ENCODE measurements around the gene SEZ6. TPM values are rescaled to one million over a fixed set of nuclear protein-coding genes. Genes with fewer than 3 reads are reported as not detected.

The SEZ6 gene
- total RNA-seq, 1 experiment from 2014 or later, result 2.6 TPM

DNA sequence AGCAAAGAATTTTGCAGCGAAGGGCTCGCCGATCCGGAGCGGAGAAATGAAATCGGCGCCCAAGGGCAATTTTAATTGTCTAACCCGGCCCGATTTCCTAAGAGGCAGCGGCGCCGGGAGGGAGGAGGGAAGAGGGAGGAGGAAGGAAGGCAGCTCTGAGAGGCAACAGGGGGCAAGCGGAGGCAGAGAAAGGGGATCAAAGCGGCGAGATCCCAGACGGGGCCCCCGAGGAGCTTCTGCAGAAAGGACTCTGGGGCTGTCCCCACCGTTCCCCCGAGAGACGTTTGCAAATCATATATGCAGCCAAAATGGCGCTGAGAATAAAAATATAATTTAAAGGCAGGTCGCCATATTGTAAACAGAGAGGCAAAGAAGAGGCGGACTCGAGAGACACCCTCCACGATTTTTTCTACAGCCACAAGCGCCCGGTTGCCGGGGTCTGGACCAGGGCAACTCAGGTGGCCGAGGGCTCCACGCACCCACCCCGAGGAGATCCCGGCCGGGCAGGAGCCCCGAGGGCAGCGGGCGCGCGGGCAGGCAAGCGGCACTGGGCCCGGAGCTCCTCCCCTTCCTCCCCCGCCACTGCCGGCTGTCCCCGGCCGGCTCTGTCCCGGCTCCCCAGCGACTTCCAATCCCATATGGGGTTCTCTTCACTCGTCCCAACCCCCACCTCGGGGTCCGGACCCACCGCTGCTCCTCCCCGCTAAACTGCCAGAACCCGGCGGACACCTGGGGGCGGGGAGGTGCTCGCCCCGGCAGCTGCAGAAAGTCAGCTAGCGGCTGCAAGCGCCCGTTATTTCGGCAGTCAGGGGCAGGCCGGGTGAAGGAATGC lies 56.4 kb downstream of the SEZ6 start:
- no peaks in the 10 kb centered on the region for H3K27me3 ChIP-seq (replicated peaks; ENCODE audit: insufficient read depth, low read depth, low read length, poor library complexity)
- DNase-seq (ENCODE audit: low spot score), result peak; percentile 80
- H3K27ac ChIP-seq (ENCODE audit: low read depth, low read length, poor library complexity, severe bottlenecking), result peak overlapping the region; percentile 93
- ChIA-PET POLR2A (ENCODE audit: low non-redundant PET) (interaction anchor here (0.6 to 0.7 kb wide), 3 partner anchors 168 to 864 kb away, joined by 3 to 5 read pairs (median 4); no protein-coding TSS in a partner anchor), CTCF (interaction anchor here (0.5 to 2.1 kb wide), 6 partner anchors 37 to 222 kb away, joined by 3 to 14 read pairs (median 6); no protein-coding TSS in a partner anchor)
- BruUV-seq (replicated peaks), result no TSS peak
- H3K4me1 ChIP-seq (ENCODE audit: insufficient read depth, low read length, poor library complexity, severe bottlenecking), result peaks cover 45% of the 10 kb centered on the region
- intact Hi-C loops (cut with micrococcal nuclease; ENCODE audit: unreplicated experiment), result no loop called here
- H3K36me3 ChIP-seq (ENCODE audit: insufficient read depth, low read length, poor library complexity, severe bottlenecking), result peaks cover 4% of the 10 kb centered on the region
- H3K9me3 ChIP-seq (ENCODE audit: low read depth, low read length, poor library complexity, severe bottlenecking), result no peaks in the 10 kb centered on the region
- no peak for TF ChIP-seq EZH2 (IDR thresholded peaks at IDR 0.05; ENCODE audit: borderline replicate concordance, low read depth, low read length, poor library complexity, severe bottlenecking)
- TF ChIP-seq, protein P1, sequence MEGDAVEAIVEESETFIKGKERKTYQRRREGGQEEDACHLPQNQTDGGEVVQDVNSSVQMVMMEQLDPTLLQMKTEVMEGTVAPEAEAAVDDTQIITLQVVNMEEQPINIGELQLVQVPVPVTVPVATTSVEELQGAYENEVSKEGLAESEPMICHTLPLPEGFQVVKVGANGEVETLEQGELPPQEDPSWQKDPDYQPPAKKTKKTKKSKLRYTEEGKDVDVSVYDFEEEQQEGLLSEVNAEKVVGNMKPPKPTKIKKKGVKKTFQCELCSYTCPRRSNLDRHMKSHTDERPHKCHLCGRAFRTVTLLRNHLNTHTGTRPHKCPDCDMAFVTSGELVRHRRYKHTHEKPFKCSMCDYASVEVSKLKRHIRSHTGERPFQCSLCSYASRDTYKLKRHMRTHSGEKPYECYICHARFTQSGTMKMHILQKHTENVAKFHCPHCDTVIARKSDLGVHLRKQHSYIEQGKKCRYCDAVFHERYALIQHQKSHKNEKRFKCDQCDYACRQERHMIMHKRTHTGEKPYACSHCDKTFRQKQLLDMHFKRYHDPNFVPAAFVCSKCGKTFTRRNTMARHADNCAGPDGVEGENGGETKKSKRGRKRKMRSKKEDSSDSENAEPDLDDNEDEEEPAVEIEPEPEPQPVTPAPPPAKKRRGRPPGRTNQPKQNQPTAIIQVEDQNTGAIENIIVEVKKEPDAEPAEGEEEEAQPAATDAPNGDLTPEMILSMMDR (conservative IDR thresholded peaks at IDR 0.05; ENCODE audit: low read depth, low read length), result no peak
- peak overlapping the region; percentile 88 for H3K4me3 ChIP-seq (ENCODE audit: low read depth, low read length, poor library complexity, severe bottlenecking)

DNA sequence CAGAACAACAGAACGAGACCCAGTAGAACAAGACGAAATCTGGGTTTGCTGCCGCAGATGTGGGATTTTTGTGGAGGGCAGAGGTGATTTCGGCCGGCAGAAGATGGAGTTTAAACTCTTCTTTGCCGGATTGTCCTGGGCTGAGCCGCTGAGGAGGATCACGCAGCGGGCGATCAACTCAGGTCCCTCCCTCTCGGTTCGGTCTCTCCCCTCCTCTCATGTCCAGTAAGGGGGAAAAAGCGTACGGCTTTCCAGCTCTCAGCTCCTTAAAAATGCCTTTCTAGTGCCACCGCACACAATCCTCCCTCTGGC lies 57.0 kb downstream of the SEZ6 start:
- ChIA-PET POLR2A (ENCODE audit: low non-redundant PET) (interaction anchor here (0.6 kb wide), 1 partner anchor 863 kb away, joined by 5 read pairs; no protein-coding TSS in a partner anchor), CTCF (interaction anchor here (1.7 to 2.1 kb wide), 2 partner anchors 168 to 221 kb away, joined by 6 to 14 read pairs; no protein-coding TSS in a partner anchor)
- Histone ChIP-seq H3K27ac (ENCODE audit: low read depth, low read length, poor library complexity, severe bottlenecking) (peak overlapping the region; percentile 93), H3K4me1 (ENCODE audit: insufficient read depth, low read length, poor library complexity, severe bottlenecking) (peaks cover 45% of the 10 kb centered on the region), H3K36me3 (ENCODE audit: insufficient read depth, low read length, poor library complexity, severe bottlenecking) (peaks cover 5% of the 10 kb centered on the region), H3K27me3 (replicated peaks; ENCODE audit: insufficient read depth, low read depth, low read length, poor library complexity) (no peaks in the 10 kb centered on the region), H3K9me3 (ENCODE audit: low read depth, low read length, poor library complexity, severe bottlenecking) (no peaks in the 10 kb centered on the region), H3K4me3 (ENCODE audit: low read depth, low read length, poor library complexity, severe bottlenecking) (peak overlapping the region; percentile 88)
- intact Hi-C loops (cut with micrococcal nuclease; ENCODE audit: unreplicated experiment), result no loop called here
- no peak for TF ChIP-seq EZH2 (IDR thresholded peaks at IDR 0.05; ENCODE audit: borderline replicate concordance, low read depth, low read length, poor library complexity, severe bottlenecking)
- TF ChIP-seq, protein P1 (conservative IDR thresholded peaks at IDR 0.05; ENCODE audit: low read depth, low read length), result no peak
- TSS peak; percentile 25 for BruUV-seq (replicated peaks)
- no peak for DNase-seq (ENCODE audit: low spot score)

DNA sequence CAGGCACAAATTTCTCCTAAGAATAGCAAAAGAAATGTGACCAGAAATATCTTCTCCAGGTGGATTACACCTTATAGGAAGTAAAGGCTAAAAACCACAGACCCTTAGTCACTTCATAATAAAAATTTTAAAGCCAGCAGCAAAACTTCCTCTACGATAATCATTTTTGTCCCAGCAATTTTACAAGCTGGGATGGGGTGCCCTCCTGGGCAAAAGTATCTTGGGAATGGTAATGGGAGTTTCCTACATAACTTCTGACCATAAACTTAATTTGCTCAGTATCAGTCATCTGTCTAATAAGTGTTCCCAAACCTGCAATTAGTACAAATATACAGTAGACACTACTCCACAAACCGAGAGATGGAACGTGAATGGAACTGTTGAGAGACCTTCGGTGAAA lies 57.5 kb downstream of the SEZ6 start:
- H3K27ac ChIP-seq (ENCODE audit: low read depth, low read length, poor library complexity, severe bottlenecking), result peak overlapping the region; percentile 93
- no peaks in the 10 kb centered on the region for H3K9me3 ChIP-seq (ENCODE audit: low read depth, low read length, poor library complexity, severe bottlenecking)
- ChIA-PET CTCF (no interaction called here), POLR2A (ENCODE audit: low non-redundant PET) (no interaction called here)
- DNase-seq (ENCODE audit: low spot score), result no peak
- no peaks in the 10 kb centered on the region for H3K27me3 ChIP-seq (replicated peaks; ENCODE audit: insufficient read depth, low read depth, low read length, poor library complexity)
- no TSS peak for BruUV-seq (replicated peaks)
- H3K36me3 ChIP-seq (ENCODE audit: insufficient read depth, low read length, poor library complexity, severe bottlenecking), result peaks cover 10% of the 10 kb centered on the region
- no peak for TF ChIP-seq EZH2 (IDR thresholded peaks at IDR 0.05; ENCODE audit: borderline replicate concordance, low read depth, low read length, poor library complexity, severe bottlenecking)
- TF ChIP-seq, protein P1 (conservative IDR thresholded peaks at IDR 0.05; ENCODE audit: low read depth, low read length), result no peak
- peak overlapping the region; percentile 88 for H3K4me3 ChIP-seq (ENCODE audit: low read depth, low read length, poor library complexity, severe bottlenecking)
- peaks cover 43% of the 10 kb centered on the region for H3K4me1 ChIP-seq (ENCODE audit: insufficient read depth, low read length, poor library complexity, severe bottlenecking)
- intact Hi-C loops (cut with micrococcal nuclease; ENCODE audit: unreplicated experiment), result no loop called here
